GM12878 (cell line): ENCODE measurements around the gene VAV2. TPM values are rescaled to one million over a fixed set of nuclear protein-coding genes. Genes with fewer than 3 reads are reported as not detected.

ENCODE experiments used
- ATAC-seq: fragments of 200-7000 bp; cut with Tn5 transposase; 3 replicates; pipeline ENCODE4 v1.9.1; 2020; ENCODE audit warnings: mild to moderate bottlenecking, moderate library complexity
- BruUV-seq: library from RNA; stranded (reverse); fragments of 400-500 nt; replicated peaks from 2 replicates; lab custom pipeline; 2021; lab: Mats Ljungman, UMichigan
- CTCF ChIA-PET: fragments of 300-600 bp; sonication (Branson Sonifier 250); formaldehyde crosslinking; extraction: SDS; loops from one replicate; lab custom pipeline; 2021; ENCODE audit warnings: inconsistent platforms; lab: Yijun Ruan, JAX
- POLR2A ChIA-PET: fragments of 350-600 bp; formaldehyde crosslinking; extraction: SDS; loops from one replicate; lab custom pipeline; 2021; ENCODE audit warnings: inconsistent platforms; lab: Charles Lee
- RAD21 ChIA-PET: fragments of 300-600 bp; sonication (Branson Sonifier 250); formaldehyde crosslinking; loops from one replicate; lab custom pipeline; 2023; ENCODE audit warnings: antibody characterized with exemption; ENCODE audit not compliant: unreplicated experiment; lab: Charles Lee
- SMC1A ChIA-PET: fragments of 300-600 bp; sonication (Branson Sonifier 250); formaldehyde crosslinking; loops from one replicate; lab custom pipeline; 2023; ENCODE audit not compliant: unreplicated experiment, uncharacterized antibody; lab: Charles Lee
- DNase-seq: peaks from one replicate; pipeline ENCODE4 v3.0.0-alpha.2; 2011; ENCODE audit warnings: low read depth, low spot score
- FAIRE-seq: peaks from 3 replicates; lab custom pipeline; 2011; peaks lifted over from hg19 to GRCh38; lab: Jason Lieb, UNC
- H2AFZ ChIP-seq: 2 replicates; pipeline ENCODE4 v1.6.0; 2011; ENCODE audit warnings: low read depth, low read length, control low read depth; ENCODE audit not compliant: control insufficient read depth
- H3K27ac ChIP-seq: 2 replicates; pipeline ENCODE4 v1.5.1; 2011; ENCODE audit warnings: control low read depth; ENCODE audit not compliant: control insufficient read depth, insufficient read depth
- H3K27me3 ChIP-seq, 2 experiments: replicated peaks in 1 of 2; 2 replicates each; pipeline versions ENCODE4 v1.6.0 to v1.6.1; 2011; ENCODE audit warnings: low read length in 1 of 2; ENCODE audit not compliant: control insufficient read depth in 2 of 2, insufficient read depth in 2 of 2
- H3K36me3 ChIP-seq, 2 experiments: 2 replicates each; pipeline ENCODE4 v1.5.1; 2011; ENCODE audit warnings: low read length in 1 of 2; ENCODE audit not compliant: control insufficient read depth in 2 of 2, insufficient read depth in 2 of 2
- H3K4me1 ChIP-seq: 2 replicates; pipeline ENCODE4 v1.6.1; 2011; ENCODE audit warnings: mild to moderate bottlenecking, low read length, moderate library complexity, mixed read lengths; ENCODE audit not compliant: control insufficient read depth, insufficient read depth
- H3K4me2 ChIP-seq: 2 replicates; pipeline ENCODE4 v1.6.0; 2011; ENCODE audit warnings: control low read depth; ENCODE audit not compliant: control insufficient read depth, insufficient read depth
- H3K4me3 ChIP-seq: fragments of 200-600 bp; sonication (generic); 2 replicates; pipeline ENCODE4 v1.5.1; 2016
- H3K79me2 ChIP-seq: 2 replicates; pipeline ENCODE4 v1.6.0; 2011; ENCODE audit warnings: low read length; ENCODE audit not compliant: control insufficient read depth, insufficient read depth
- H3K9ac ChIP-seq: 2 replicates; pipeline ENCODE4 v1.8.0; 2011; ENCODE audit warnings: low read length, control low read depth, mixed read lengths; ENCODE audit not compliant: control insufficient read depth, insufficient read depth
- H3K9me3 ChIP-seq: replicated peaks from 3 replicates; pipeline ENCODE4 v1.5.1; 2011; ENCODE audit warnings: mild to moderate bottlenecking, low read length; ENCODE audit not compliant: control insufficient read depth, insufficient read depth
- H4K20me1 ChIP-seq: 2 replicates; pipeline ENCODE4 v1.6.0; 2011; ENCODE audit not compliant: control insufficient read depth, insufficient read depth
- CBFB ChIP-seq: IDR thresholded peaks from 2 replicates; pipeline ENCODE4 v1.6.1; 2016; ENCODE audit warnings: antibody characterized with exemption, low read depth
- CEBPB ChIP-seq, 2 experiments: fragments of 150-350 bp in 1 of 2; IDR thresholded peaks; 2 replicates each; pipeline ENCODE4 v1.6.1; 2012 to 2014; ENCODE audit warnings: low read depth in 2 of 2, low read length in 2 of 2, borderline replicate concordance in 1 of 2, inconsistent platforms in 1 of 2
- EED ChIP-seq: sonication (generic); IDR thresholded peaks from 2 replicates; pipeline ENCODE4 v1.6.1; 2016; ENCODE audit warnings: antibody characterized with exemption, low read depth
- NFIC ChIP-seq: IDR thresholded peaks from 2 replicates; pipeline ENCODE4 v1.6.1; 2012; ENCODE audit warnings: low read depth, mild to moderate bottlenecking, inconsistent platforms, low read length, moderate library complexity
- SMC3 ChIP-seq: IDR thresholded peaks from 2 replicates; pipeline ENCODE4 v1.6.1; 2011; ENCODE audit warnings: low read length, improper control_type of control experiment, borderline replicate concordance
- SPI1 ChIP-seq: IDR thresholded peaks from 2 replicates; pipeline ENCODE4 v1.6.1; 2011; ENCODE audit warnings: low read depth, mild to moderate bottlenecking, low read length, moderate library complexity, borderline replicate concordance; ENCODE audit not compliant: insufficient read depth
- ZBTB4 ChIP-seq: fragments of 450-650 bp; formaldehyde crosslinking; IDR thresholded peaks from 2 replicates; pipeline ENCODE4 v1.4.0; 2022; ENCODE audit warnings: mild to moderate bottlenecking, moderate library complexity
- WGBS: methylation state at CpG from one replicate; pipeline ENCODE4 v1.1.6; 2016; ENCODE audit warnings: low lambda C conversion rate; ENCODE audit not compliant: insufficient replicate concordance, insufficient coverage; ENCODE audit errors: missing lambda C conversion rate; 5-methylcytosine and 5-hydroxymethylcytosine counted together
- in situ Hi-C: fragments of 300-500 bp; cut with MboI; formaldehyde crosslinking; loops from 9 replicates; pipeline ENCODE4 v1.14.3; 2018; ENCODE audit warnings: mixed read lengths
- intact Hi-C: fragments of 100-400 bp; cut with micrococcal nuclease; formaldehyde crosslinking; loops from one replicate; pipeline ENCODE4 v1.14.2; 2022; ENCODE audit not compliant: unreplicated experiment
- polyA plus RNA-seq, 11 experiments: library from polyadenylated mRNA; depleted of rRNA in 4 of 11; unstranded in 6 of 11; stranded (reverse) in 5 of 11; fragments of >200 nt; fragmentation: Nextera tagmentation in 4 of 11; fragmentation: Illumina TruSeq in 1 of 11; extraction: Ambion mirVana in 4 of 11; extraction: Trizol in 1 of 11; gene quantifications; 1 replicate in 1 of 11; 2 replicates in 10 of 11; pipeline versions ENCODE4 v1.2.1 to v1.2.3, GENCODE V29; 2011 to 2016; ENCODE audit warnings: inconsistent platforms in 2 of 11, missing spikeins in 2 of 11, low read depth in 1 of 11
- total RNA-seq, 4 experiments: library from RNA; depleted of rRNA in 3 of 4; stranded (reverse); fragments of >200 nt in 3 of 4; fragmentation: Illumina TruSeq in 1 of 4; extraction: Trizol in 1 of 4; gene quantifications; 2 replicates each; pipeline versions ENCODE4 v1.2.1 to v1.2.3, GENCODE V29; 2013 to 2021

Gene VAV2
- total and polyA plus RNA-seq, 10 of the 15 experiments (the other 5 are each of a cell fraction or from before 2014, with no cell fraction given), result 0.13 to 43.9 (median 16.9) TPM

DNA sequence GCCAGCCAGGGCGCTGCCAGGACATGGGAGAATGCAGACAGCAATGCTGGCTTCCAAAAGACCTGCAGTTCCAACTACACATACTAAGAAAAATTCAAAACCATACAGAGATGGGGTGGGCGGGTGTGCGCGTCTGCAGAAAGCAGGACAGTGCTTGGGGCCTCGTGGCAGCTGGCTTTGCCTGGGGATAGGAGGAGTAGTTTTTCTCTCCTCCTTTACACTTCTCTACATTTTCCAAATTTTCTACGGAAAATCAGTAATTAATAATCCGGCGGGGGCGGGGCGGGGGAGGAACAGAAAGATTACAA is 210.3 kb downstream of the VAV2 start:
- Histone ChIP-seq H3K36me3 (peaks cover 10 to 30% of the 10 kb centered on the region in 2 experiments; a peak in 3 of 4 replicates), H3K4me3 (no peak overlapping the region), H3K4me1 (peaks cover 19% of the 10 kb centered on the region), H3K27ac (no peak overlapping the region), H2AFZ (no peak overlapping the region), H3K79me2 (no peaks in the 10 kb centered on the region), H3K27me3 (no peaks in the 10 kb centered on the region), H3K9me3 (no peaks in the 10 kb centered on the region), H4K20me1 (no peaks in the 10 kb centered on the region), H3K4me2 (no peak overlapping the region), H3K9ac (no peak overlapping the region)
- FAIRE-seq (no peak), ATAC-seq (no peak), DNase-seq (no peak)
- RAD21 ChIA-PET, result interaction anchor here (1.0 to 3.3 kb wide), 10 partner anchors 12 to 316 kb away, joined by 3 to 76 read pairs (median 3); no protein-coding TSS in a partner anchor
- TF ChIP-seq EED, result no peak
- TF ChIP-seq SPI1, result no peak
- no peak for TF ChIP-seq NFIC
- TF ChIP-seq CBFB, result no peak
- no peak for TF ChIP-seq CEBPB (IDR thresholded peaks at IDR 0.05; ENCODE audit: borderline replicate concordance in 1 of 2, low read depth in 2 of 2, low read length in 2 of 2)
- TF ChIP-seq SMC3, result no peak
- no peak for TF ChIP-seq ZBTB4 (CRISPR knock-in tag)
- BruUV-seq, result no TSS peak
- intact Hi-C loops, result loop anchor here (1.0 kb wide), 1 partner anchor 213 kb away; no protein-coding TSS in a partner anchor
- CTCF ChIA-PET, result interaction anchor here (0.8 to 6.8 kb wide), 23 partner anchors 8 to 358 kb away, joined by 3 to 177 read pairs (median 6); partner anchors contain the start of gene BRD3OS
- WGBS, result 81% methylated on average over 10 of the region's 10 CpGs
- SMC1A ChIA-PET, result interaction anchor here (1.0 to 3.2 kb wide), 6 partner anchors 27 to 215 kb away, joined by 3 to 53 read pairs (median 4); no protein-coding TSS in a partner anchor
- POLR2A ChIA-PET, result interaction anchor here (1.3 to 3.2 kb wide), 2 partner anchors 11 to 212 kb away, joined by 3 to 16 read pairs; no protein-coding TSS in a partner anchor
- in situ Hi-C loops, result no loop called here
